Sigmoid colon (tissue), 4 donors: ENCODE data around the gene CDON.

Experiments used
- EP300 ChIP-seq, 4 donors: sonication (generic); formaldehyde crosslinking; IDR thresholded peaks; one replicate each; pipeline ENCODE4 v1.6.1; 2017; ENCODE audit warnings: antibody characterized with exemption in 4 of 4
- POLR2A ChIP-seq, 2 donors: fragments of 450-650 bp; IDR thresholded peaks; one replicate each; pipeline ENCODE4 v1.6.1; 2016; ENCODE audit warnings: antibody characterized with exemption in 2 of 2, mild to moderate bottlenecking in 2 of 2, moderate library complexity in 2 of 2
- POLR2AphosphoS5 ChIP-seq, 4 donors: sonication (generic); formaldehyde crosslinking; IDR thresholded peaks; one replicate each; pipeline ENCODE4 v1.6.1; 2017; ENCODE audit warnings: antibody characterized with exemption in 4 of 4
- TF ChIP-seq, protein P1 (sequence below), 4 experiments: fragments of 450-650 bp in 3 of 4; fragments of 200-600 bp in 1 of 4; IDR thresholded peaks; one replicate each; pipeline ENCODE4 v1.5.1; 2016 to 2019; ENCODE audit warnings: antibody characterized with exemption in 4 of 4, mild to moderate bottlenecking in 3 of 4, moderate library complexity in 2 of 4

DNA sequence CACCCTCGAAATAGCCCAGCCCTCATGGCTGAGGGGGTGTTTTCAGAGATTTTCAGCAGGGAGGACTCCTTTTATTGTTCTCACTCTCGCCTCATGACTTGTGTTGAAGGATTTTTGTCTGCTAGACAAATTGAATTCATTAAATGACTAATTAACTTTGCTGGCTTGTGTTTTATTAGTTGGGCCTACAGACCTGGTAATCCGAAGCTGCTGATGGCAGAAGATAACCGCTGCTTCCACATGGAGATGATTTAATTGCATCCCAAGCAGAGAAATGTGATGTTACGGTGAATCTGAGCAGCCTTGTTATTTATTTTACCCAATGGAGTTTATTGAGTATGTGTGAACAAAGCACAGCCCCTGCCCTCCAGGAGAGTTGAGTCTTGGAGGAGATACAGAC, 40.5 kb upstream of the CDON start:
- TF ChIP-seq POLR2AphosphoS5 (IDR thresholded peaks at IDR 0.05) (no peak), POLR2A (IDR thresholded peaks at IDR 0.05) (no peak), EP300 (IDR thresholded peaks at IDR 0.05) (no peak)
- TF ChIP-seq, protein P1, sequence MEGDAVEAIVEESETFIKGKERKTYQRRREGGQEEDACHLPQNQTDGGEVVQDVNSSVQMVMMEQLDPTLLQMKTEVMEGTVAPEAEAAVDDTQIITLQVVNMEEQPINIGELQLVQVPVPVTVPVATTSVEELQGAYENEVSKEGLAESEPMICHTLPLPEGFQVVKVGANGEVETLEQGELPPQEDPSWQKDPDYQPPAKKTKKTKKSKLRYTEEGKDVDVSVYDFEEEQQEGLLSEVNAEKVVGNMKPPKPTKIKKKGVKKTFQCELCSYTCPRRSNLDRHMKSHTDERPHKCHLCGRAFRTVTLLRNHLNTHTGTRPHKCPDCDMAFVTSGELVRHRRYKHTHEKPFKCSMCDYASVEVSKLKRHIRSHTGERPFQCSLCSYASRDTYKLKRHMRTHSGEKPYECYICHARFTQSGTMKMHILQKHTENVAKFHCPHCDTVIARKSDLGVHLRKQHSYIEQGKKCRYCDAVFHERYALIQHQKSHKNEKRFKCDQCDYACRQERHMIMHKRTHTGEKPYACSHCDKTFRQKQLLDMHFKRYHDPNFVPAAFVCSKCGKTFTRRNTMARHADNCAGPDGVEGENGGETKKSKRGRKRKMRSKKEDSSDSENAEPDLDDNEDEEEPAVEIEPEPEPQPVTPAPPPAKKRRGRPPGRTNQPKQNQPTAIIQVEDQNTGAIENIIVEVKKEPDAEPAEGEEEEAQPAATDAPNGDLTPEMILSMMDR (IDR thresholded peaks at IDR 0.05): no peak
